ENCODE results near the gene THSD4.

The THSD4 gene

GRCh38 chr15:71273731-71274447 lies 158.6 kb downstream of the THSD4 start:
- DNase-seq: no peak

- DNase-seq: no peak
Observed at GRCh38 chr15:71274448-71274798, 159.2 kb downstream of the THSD4 start.

- peak; percentile 73 for DNase-seq
Observed at GRCh38 chr15:71275098-71275497, 159.8 kb downstream of the THSD4 start.

- no peak for DNase-seq
Observed at GRCh38 chr15:71275566-71276335, 160.5 kb downstream of the THSD4 start.

GRCh38 chr15:71276336-71276665 lies 161.0 kb downstream of the THSD4 start:
- DNase-seq: no peak

GRCh38 chr15:71278989-71279756 lies 163.9 kb downstream of the THSD4 start:
- peak; percentile 94 for DNase-seq

GRCh38 chr15:71279757-71280141 lies 164.5 kb downstream of the THSD4 start:
- no peak for DNase-seq

GRCh38 chr15:71280206-71280605 lies 164.9 kb downstream of the THSD4 start:
- no peak for DNase-seq

GRCh38 chr15:71281256-71281655 lies 166.0 kb downstream of the THSD4 start:
- peak; percentile 35 for DNase-seq

GRCh38 chr15:71282076-71282475 lies 166.8 kb downstream of the THSD4 start:
- peak; percentile 71 for DNase-seq

GRCh38 chr15:71288348-71288955 lies 173.2 kb downstream of the THSD4 start:
- no peak for DNase-seq

- DNase-seq: no peak
Observed at GRCh38 chr15:71290002-71290401, 174.7 kb downstream of the THSD4 start.

GRCh38 chr15:71290881-71291635 lies 175.8 kb downstream of the THSD4 start:
- no peak for DNase-seq

- no peak for DNase-seq
Observed at GRCh38 chr15:71291723-71292122, 176.5 kb downstream of the THSD4 start.

- no peak for DNase-seq
Observed at GRCh38 chr15:71293723-71294122, 178.5 kb downstream of the THSD4 start.

- DNase-seq: peak; percentile 93
Observed at GRCh38 chr15:71294251-71294910, 179.1 kb downstream of the THSD4 start.

GRCh38 chr15:71294911-71295602 lies 179.8 kb downstream of the THSD4 start:
- DNase-seq: peak; percentile 100

- peak; percentile 89 for DNase-seq
Observed at GRCh38 chr15:71295603-71296314, 180.5 kb downstream of the THSD4 start.

GRCh38 chr15:71296315-71296679 lies 181.0 kb downstream of the THSD4 start:
- DNase-seq: no peak

GRCh38 chr15:71301958-71302621 lies 186.8 kb downstream of the THSD4 start:
- peak; percentile 18 for DNase-seq
